HG03175 (cell line): ENCODE results near the gene SLIT3.

Source experiments
- ATAC-seq: cut with Tn5 transposase; IDR thresholded peaks from one replicate; pipeline ENCODE4 v1.9.1; 2021; ENCODE audit warnings: mild to moderate bottlenecking, moderate library complexity; ENCODE audit not compliant: unreplicated experiment

The SLIT3 gene

GRCh38 chr5:169300468-169301385, at the start of gene SLIT3:
Gene SLIT3, minus strand, starts transcription at chr5:169301139. Its CDS starts 430 bp downstream, at chr5:169300709.
- ATAC-seq = no peak

- ATAC-seq = peak; percentile 67
These were observed 49.1 kb upstream of the SLIT3 start for GRCh38 chr5:169350016-169350415.

GRCh38 chr5:169347786-169348185, 46.8 kb upstream of the SLIT3 start:
- ATAC-seq = no peak

GRCh38 chr5:169344629-169345028, 43.7 kb upstream of the SLIT3 start:
- ATAC-seq = no peak

- no peak for ATAC-seq
These were observed 42.8 kb upstream of the SLIT3 start for GRCh38 chr5:169343766-169344165.

GRCh38 chr5:169341556-169341955, 40.6 kb upstream of the SLIT3 start:
- no peak for ATAC-seq

- ATAC-seq = peak; percentile 87
These were observed 38.9 kb upstream of the SLIT3 start for GRCh38 chr5:169339869-169340268.

GRCh38 chr5:169336242-169336641, 35.3 kb upstream of the SLIT3 start:
- ATAC-seq = no peak

- ATAC-seq = no peak
These were observed 34.9 kb upstream of the SLIT3 start for GRCh38 chr5:169335806-169336205.

- no peak for ATAC-seq
These were observed 32.6 kb upstream of the SLIT3 start for GRCh38 chr5:169333518-169333917.

GRCh38 chr5:169331292-169331852, 30.4 kb upstream of the SLIT3 start:
- ATAC-seq = no peak

- ATAC-seq = no peak
These were observed 27.5 kb upstream of the SLIT3 start for GRCh38 chr5:169328401-169328800.

GRCh38 chr5:169325273-169325672, 24.3 kb upstream of the SLIT3 start:
- no peak for ATAC-seq

- no peak for ATAC-seq
These were observed 17.6 kb upstream of the SLIT3 start for GRCh38 chr5:169318556-169318955.

- no peak for ATAC-seq
These were observed 6.7 kb upstream of the SLIT3 start for GRCh38 chr5:169307646-169308045.

- no peak for ATAC-seq
These were observed 4.4 kb upstream of the SLIT3 start for GRCh38 chr5:169305366-169305765.

- no peak for ATAC-seq
These were observed 3.2 kb upstream of the SLIT3 start for GRCh38 chr5:169304175-169304574.

GRCh38 chr5:169303119-169303515, 2.2 kb upstream of the SLIT3 start:
- ATAC-seq = no peak

- ATAC-seq = peak; percentile 72
These were observed 1.7 kb upstream of the SLIT3 start for GRCh38 chr5:169302491-169303118.

- peak; percentile 26 for ATAC-seq
These were observed 1.0 kb upstream of the SLIT3 start for GRCh38 chr5:169301986-169302385.

GRCh38 chr5:169301386-169301934, 521 bp upstream of the SLIT3 start:
- no peak for ATAC-seq
